HepG2 (cell line): ENCODE results near the gene CYP21A2.
"Not testable (repeated sequence)": the region's sequence is repeated elsewhere in the genome, so short reads cannot be mapped to it uniquely, and the experiment has no call there.

Source experiments
- CREB1 ChIP-seq, 2 experiments: fragments of 450-650 bp in 1 of 2; IDR thresholded peaks; 2 replicates each; pipeline ENCODE4 v1.6.1; 2016 to 2017; ENCODE audit warnings: control low read depth in 1 of 2, mild to moderate bottlenecking in 1 of 2, missing compliant biosample characterization in 1 of 2, missing genetic modification characterization in 1 of 2
- MXI1 ChIP-seq: IDR thresholded peaks from 3 replicates; pipeline ENCODE4 v1.6.1; 2012; ENCODE audit warnings: low read depth, low read length, inconsistent platforms, borderline replicate concordance
- NCOR1 ChIP-seq: fragments of 200-600 bp; sonication (generic); IDR thresholded peaks from 2 replicates; pipeline ENCODE4 v1.7.0; 2017; ENCODE audit warnings: antibody characterized with exemption, low read length, borderline replicate concordance
- NFYB ChIP-seq: sonication (generic); formaldehyde crosslinking; IDR thresholded peaks from 2 replicates; pipeline ENCODE4 v1.4.0; 2020; ENCODE audit warnings: missing genetic modification reagents
- POLR2A ChIP-seq, 2 experiments: IDR thresholded peaks; 2 replicates each; pipeline ENCODE4 v1.6.1; 2011; ENCODE audit warnings: low read depth in 2 of 2, low read length in 2 of 2, mild to moderate bottlenecking in 1 of 2, moderate library complexity in 1 of 2; ENCODE audit not compliant: insufficient read depth in 1 of 2
- SCMH1 ChIP-seq: sonication (generic); formaldehyde crosslinking; IDR thresholded peaks from 2 replicates; pipeline ENCODE4 v1.9.0; 2021; ENCODE audit warnings: missing genetic modification reagents, mild to moderate bottlenecking, borderline replicate concordance
- ZFP36 ChIP-seq: fragments of 150-350 bp; IDR thresholded peaks from 2 replicates; pipeline ENCODE4 v1.6.1; 2018; ENCODE audit warnings: borderline replicate concordance, low read length, low read depth; ENCODE audit not compliant: partially characterized antibody
- ZNF567 ChIP-seq: sonication (generic); formaldehyde crosslinking; IDR thresholded peaks from 2 replicates; pipeline ENCODE4 v1.8.1; 2023; ENCODE audit warnings: mild to moderate bottlenecking, missing genetic modification reagents, borderline replicate concordance
- TF ChIP-seq, protein P1 (sequence below): IDR thresholded peaks from 2 replicates; pipeline ENCODE4 v1.6.1; 2016; ENCODE audit warnings: missing compliant biosample characterization, missing genetic modification reagents, borderline replicate concordance
- TF ChIP-seq, protein P2 (sequence below): sonication (generic); formaldehyde crosslinking; IDR thresholded peaks from 2 replicates; pipeline ENCODE4 v1.8.0; 2022; ENCODE audit warnings: mild to moderate bottlenecking, missing genetic modification reagents; ENCODE audit not compliant: insufficient replicate concordance
- TF ChIP-seq, protein P3 (sequence below): sonication (generic); formaldehyde crosslinking; IDR thresholded peaks from 2 replicates; pipeline ENCODE4 v1.5.0; 2020; ENCODE audit warnings: mild to moderate bottlenecking, missing genetic modification reagents, moderate library complexity

DNA sequence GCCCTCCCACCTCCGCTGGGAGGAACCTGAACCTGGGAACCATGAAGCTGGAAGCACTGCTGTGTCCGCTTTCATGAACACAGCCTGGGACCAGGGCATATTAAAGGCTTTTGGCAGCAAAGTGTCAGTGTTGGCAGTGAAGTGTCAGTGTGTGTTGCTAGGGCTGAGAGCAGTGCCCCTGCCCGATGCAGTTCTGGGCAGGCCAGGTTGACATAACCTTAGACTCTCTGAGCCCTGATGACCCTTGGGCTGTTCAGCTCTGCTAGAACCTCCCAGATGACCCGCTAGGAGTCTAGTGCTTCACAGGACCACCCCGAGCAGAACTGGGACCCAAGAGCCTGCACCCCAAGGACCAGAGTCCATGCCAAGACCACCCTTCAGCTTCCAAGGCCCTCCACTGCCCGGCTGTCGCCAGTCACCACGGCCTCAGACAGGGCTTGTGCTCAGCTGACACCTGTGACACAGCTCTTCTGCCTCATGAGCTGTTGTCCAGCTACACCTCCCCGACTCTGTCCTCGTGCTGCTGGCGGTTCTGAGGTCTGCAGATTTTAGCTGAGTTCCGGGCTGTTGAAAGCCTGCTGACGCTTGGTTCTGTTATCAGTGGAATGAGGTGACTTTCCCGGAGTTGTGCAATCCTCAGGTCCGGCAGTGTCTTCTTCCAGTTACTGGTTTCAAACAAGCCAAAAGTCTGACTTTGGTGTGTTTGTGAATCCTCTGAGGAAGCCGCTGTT lies 2.8 kb upstream of the CYP21A2 start:
- TF ChIP-seq ZFP36; MXI1; NCOR1; CREB1 (IDR thresholded peaks at IDR 0.05); CREB1 (CRISPR knock-in tag; IDR thresholded peaks at IDR 0.05); ZNF567 (CRISPR knock-in tag); SCMH1 (CRISPR knock-in tag); NFYB (CRISPR knock-in tag); POLR2A (IDR thresholded peaks at IDR 0.05; ENCODE audit: insufficient read depth in 1 of 2, low read depth in 2 of 2, low read length in 2 of 2): not testable (repeated sequence)
- TF ChIP-seq, protein P1, sequence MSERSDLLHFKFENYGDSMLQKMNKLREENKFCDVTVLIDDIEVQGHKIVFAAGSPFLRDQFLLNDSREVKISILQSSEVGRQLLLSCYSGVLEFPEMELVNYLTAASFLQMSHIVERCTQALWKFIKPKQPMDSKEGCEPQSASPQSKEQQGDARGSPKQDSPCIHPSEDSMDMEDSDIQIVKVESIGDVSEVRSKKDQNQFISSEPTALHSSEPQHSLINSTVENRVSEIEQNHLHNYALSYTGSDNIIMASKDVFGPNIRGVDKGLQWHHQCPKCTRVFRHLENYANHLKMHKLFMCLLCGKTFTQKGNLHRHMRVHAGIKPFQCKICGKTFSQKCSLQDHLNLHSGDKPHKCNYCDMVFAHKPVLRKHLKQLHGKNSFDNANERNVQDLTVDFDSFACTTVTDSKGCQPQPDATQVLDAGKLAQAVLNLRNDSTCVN (CRISPR knock-in tag) = not testable (repeated sequence)
- TF ChIP-seq, protein P2, sequence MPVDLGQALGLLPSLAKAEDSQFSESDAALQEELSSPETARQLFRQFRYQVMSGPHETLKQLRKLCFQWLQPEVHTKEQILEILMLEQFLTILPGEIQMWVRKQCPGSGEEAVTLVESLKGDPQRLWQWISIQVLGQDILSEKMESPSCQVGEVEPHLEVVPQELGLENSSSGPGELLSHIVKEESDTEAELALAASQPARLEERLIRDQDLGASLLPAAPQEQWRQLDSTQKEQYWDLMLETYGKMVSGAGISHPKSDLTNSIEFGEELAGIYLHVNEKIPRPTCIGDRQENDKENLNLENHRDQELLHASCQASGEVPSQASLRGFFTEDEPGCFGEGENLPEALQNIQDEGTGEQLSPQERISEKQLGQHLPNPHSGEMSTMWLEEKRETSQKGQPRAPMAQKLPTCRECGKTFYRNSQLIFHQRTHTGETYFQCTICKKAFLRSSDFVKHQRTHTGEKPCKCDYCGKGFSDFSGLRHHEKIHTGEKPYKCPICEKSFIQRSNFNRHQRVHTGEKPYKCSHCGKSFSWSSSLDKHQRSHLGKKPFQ (CRISPR knock-in tag) = not testable (repeated sequence)
- TF ChIP-seq, protein P3, sequence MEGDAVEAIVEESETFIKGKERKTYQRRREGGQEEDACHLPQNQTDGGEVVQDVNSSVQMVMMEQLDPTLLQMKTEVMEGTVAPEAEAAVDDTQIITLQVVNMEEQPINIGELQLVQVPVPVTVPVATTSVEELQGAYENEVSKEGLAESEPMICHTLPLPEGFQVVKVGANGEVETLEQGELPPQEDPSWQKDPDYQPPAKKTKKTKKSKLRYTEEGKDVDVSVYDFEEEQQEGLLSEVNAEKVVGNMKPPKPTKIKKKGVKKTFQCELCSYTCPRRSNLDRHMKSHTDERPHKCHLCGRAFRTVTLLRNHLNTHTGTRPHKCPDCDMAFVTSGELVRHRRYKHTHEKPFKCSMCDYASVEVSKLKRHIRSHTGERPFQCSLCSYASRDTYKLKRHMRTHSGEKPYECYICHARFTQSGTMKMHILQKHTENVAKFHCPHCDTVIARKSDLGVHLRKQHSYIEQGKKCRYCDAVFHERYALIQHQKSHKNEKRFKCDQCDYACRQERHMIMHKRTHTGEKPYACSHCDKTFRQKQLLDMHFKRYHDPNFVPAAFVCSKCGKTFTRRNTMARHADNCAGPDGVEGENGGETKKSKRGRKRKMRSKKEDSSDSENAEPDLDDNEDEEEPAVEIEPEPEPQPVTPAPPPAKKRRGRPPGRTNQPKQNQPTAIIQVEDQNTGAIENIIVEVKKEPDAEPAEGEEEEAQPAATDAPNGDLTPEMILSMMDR (CRISPR knock-in tag) = not testable (repeated sequence)
